Right atrium auricular region (tissue), 2 donors: ENCODE measurements around the gene NCOA1. TPM values are rescaled to one million over a fixed set of nuclear protein-coding genes. Genes with fewer than 3 reads are reported as not detected.

ENCODE experiments used
- DNase-seq: peaks from one replicate; pipeline ENCODE4 v3.0.0-alpha.2; 2019; ENCODE audit warnings: low spot score
- H3K27ac ChIP-seq, 2 donors: fragments of 200-600 bp; sonication (generic); 1 replicate in 1 of 2; 2 replicates in 1 of 2; pipeline ENCODE4 v1.5.1; 2016 to 2019
- H3K27me3 ChIP-seq, 2 donors: fragments of 200-600 bp; sonication (generic); one replicate each; pipeline versions ENCODE4 v1.5.1 to v1.6.0; 2017 to 2019
- H3K36me3 ChIP-seq: fragments of 200-600 bp; sonication (generic); one replicate; pipeline ENCODE4 v1.5.1; 2016
- H3K4me1 ChIP-seq, 2 donors: fragments of 200-600 bp; sonication (generic); one replicate each; pipeline versions ENCODE4 v1.5.1 to v1.6.0; 2017 to 2019
- H3K4me3 ChIP-seq, 2 donors: fragments of 200-600 bp; sonication (generic); 1 replicate in 1 of 2; 2 replicates in 1 of 2; pipeline ENCODE4 v1.5.1; 2017 to 2019; ENCODE audit warnings: mild to moderate bottlenecking in 1 of 2, moderate library complexity in 1 of 2
- H3K9me3 ChIP-seq, 2 donors: fragments of 200-600 bp; sonication (generic); one replicate each; pipeline ENCODE4 v1.5.1; 2019
- CTCF ChIP-seq, 2 donors: fragments of 200-600 bp; sonication (generic); IDR thresholded peaks; one replicate each; pipeline ENCODE4 v1.5.1; 2019; ENCODE audit warnings: antibody characterized with exemption in 2 of 2
- total RNA-seq, 2 donors: library from RNA; depleted of rRNA; stranded (reverse); fragments of >200 nt; gene quantifications; one replicate each; pipeline ENCODE4 v1.1.0, GENCODE V29; 2016

NCOA1 gene
- total RNA-seq, 2 donors from 2014 or later = 33.8 to 43.6 TPM

- no peaks in the 10 kb centered on the region for H3K27me3 ChIP-seq
- peaks cover 21% of the 10 kb centered on the region for H3K36me3 ChIP-seq
- no peak for DNase-seq
- no peak overlapping the region for H3K4me3 ChIP-seq
- TF ChIP-seq CTCF (IDR thresholded peaks at IDR 0.05) = no peak
- H3K9me3 ChIP-seq = no peaks in the 10 kb centered on the region
- H3K27ac ChIP-seq = no peak overlapping the region
- H3K4me1 ChIP-seq = no peaks in the 10 kb centered on the region
These were observed 213.6 kb downstream of the NCOA1 start for GRCh38 chr2:24704692-24705091.

GRCh38 chr2:24707143-24707542 lies 216.1 kb downstream of the NCOA1 start:
- DNase-seq = no peak
- H3K4me3 ChIP-seq = no peak overlapping the region
- no peak overlapping the region for H3K27ac ChIP-seq
- no peaks in the 10 kb centered on the region for H3K27me3 ChIP-seq
- no peak for TF ChIP-seq CTCF (IDR thresholded peaks at IDR 0.05)
- H3K36me3 ChIP-seq = peaks cover 35% of the 10 kb centered on the region
- H3K4me1 ChIP-seq = no peaks in the 10 kb centered on the region
- no peaks in the 10 kb centered on the region for H3K9me3 ChIP-seq

GRCh38 chr2:24708537-24709152 lies 217.6 kb downstream of the NCOA1 start:
- no peaks in the 10 kb centered on the region for H3K4me1 ChIP-seq
- DNase-seq = no peak
- TF ChIP-seq CTCF (IDR thresholded peaks at IDR 0.05) = no peak

GRCh38 chr2:24710806-24711205 lies 219.8 kb downstream of the NCOA1 start:
- TF ChIP-seq CTCF (IDR thresholded peaks at IDR 0.05) = no peak
- no peak overlapping the region for H3K4me3 ChIP-seq
- no peaks in the 10 kb centered on the region for H3K9me3 ChIP-seq
- no peak overlapping the region for H3K27ac ChIP-seq
- no peaks in the 10 kb centered on the region for H3K27me3 ChIP-seq
- DNase-seq = no peak
- no peaks in the 10 kb centered on the region for H3K4me1 ChIP-seq
- peaks cover 44% of the 10 kb centered on the region for H3K36me3 ChIP-seq

More at GRCh38 chr2:24708537-24709152, 217.6 kb downstream of the NCOA1 start:
- Histone ChIP-seq H3K36me3 (peaks cover 44% of the 10 kb centered on the region), H3K9me3 (no peaks in the 10 kb centered on the region), H3K27ac (no peak overlapping the region), H3K4me3 (no peak overlapping the region), H3K27me3 (no peaks in the 10 kb centered on the region)

GRCh38 chr2:24711865-24712264 lies 220.8 kb downstream of the NCOA1 start:
- no peak for TF ChIP-seq CTCF (IDR thresholded peaks at IDR 0.05)
- Histone ChIP-seq H3K36me3 (peaks cover 44% of the 10 kb centered on the region), H3K4me1 (no peaks in the 10 kb centered on the region), H3K4me3 (no peak overlapping the region), H3K27ac (no peak overlapping the region), H3K27me3 (no peaks in the 10 kb centered on the region), H3K9me3 (no peaks in the 10 kb centered on the region)
- DNase-seq = no peak

GRCh38 chr2:24712296-24712695 lies 221.2 kb downstream of the NCOA1 start:
- Histone ChIP-seq H3K4me1 (no peaks in the 10 kb centered on the region), H3K36me3 (peaks cover 44% of the 10 kb centered on the region), H3K27me3 (no peaks in the 10 kb centered on the region), H3K9me3 (no peaks in the 10 kb centered on the region), H3K27ac (no peak overlapping the region), H3K4me3 (no peak overlapping the region)
- no peak for DNase-seq
- TF ChIP-seq CTCF (IDR thresholded peaks at IDR 0.05) = no peak
